Mucosa of rectum (tissue), 2 donors: ENCODE results near the gene IL1RAPL1.

ENCODE experiments used
- H3K27ac ChIP-seq, 2 donors: one replicate each; pipeline ENCODE4 v1.7.0; 2013; ENCODE audit warnings: inconsistent platforms in 2 of 2, low read depth in 2 of 2, low read length in 2 of 2
- H3K27me3 ChIP-seq, 2 donors: one replicate each; pipeline ENCODE4 v1.7.0; 2013; ENCODE audit warnings: low read length in 2 of 2; ENCODE audit not compliant: control insufficient read depth in 2 of 2, insufficient read depth in 2 of 2
- H3K36me3 ChIP-seq, 2 donors: one replicate each; pipeline ENCODE4 v1.7.0; 2013; ENCODE audit warnings: low read length in 2 of 2; ENCODE audit not compliant: control insufficient read depth in 2 of 2, insufficient read depth in 2 of 2
- H3K4me1 ChIP-seq, 2 donors: one replicate each; pipeline ENCODE4 v1.7.0; 2013; ENCODE audit warnings: low read length in 2 of 2, mild to moderate bottlenecking in 1 of 2; ENCODE audit not compliant: control insufficient read depth in 2 of 2, insufficient read depth in 2 of 2
- H3K4me3 ChIP-seq, 2 donors: one replicate each; pipeline ENCODE4 v1.7.0; 2013; ENCODE audit warnings: low read length in 2 of 2
- H3K9ac ChIP-seq, 2 donors: one replicate each; pipeline ENCODE4 v1.7.0; 2013; ENCODE audit warnings: low read length in 2 of 2, low read depth in 1 of 2, mild to moderate bottlenecking in 1 of 2
- H3K9me3 ChIP-seq, 2 donors: one replicate each; pipeline ENCODE4 v1.7.0; 2013; ENCODE audit warnings: low read length in 2 of 2; ENCODE audit not compliant: control insufficient read depth in 2 of 2
- donor health status: healthy.
- donor health status: Normal muscosa, but diverticular disease.

IL1RAPL1 gene

GRCh38 chrX:29653721-29654120 is 1066.5 kb downstream of the IL1RAPL1 start:
- Histone ChIP-seq H3K36me3 (no peaks in the 10 kb centered on the region), H3K4me1 (no peaks in the 10 kb centered on the region), H3K9me3 (no peaks in the 10 kb centered on the region), H3K4me3 (no peak overlapping the region), H3K9ac (no peak overlapping the region), H3K27me3 (no peaks in the 10 kb centered on the region), H3K27ac (no peak overlapping the region)

- no peak overlapping the region for H3K9ac ChIP-seq
- no peaks in the 10 kb centered on the region for H3K4me1 ChIP-seq
- no peak overlapping the region for H3K27ac ChIP-seq
- H3K36me3 ChIP-seq: no peaks in the 10 kb centered on the region
- no peaks in the 10 kb centered on the region for H3K27me3 ChIP-seq
- H3K9me3 ChIP-seq: no peaks in the 10 kb centered on the region
- no peak overlapping the region for H3K4me3 ChIP-seq
These were observed 1072.7 kb downstream of the IL1RAPL1 start for GRCh38 chrX:29659911-29660310.

GRCh38 chrX:29661290-29661689 is 1074.0 kb downstream of the IL1RAPL1 start:
- H3K9ac ChIP-seq: no peak overlapping the region
- H3K27me3 ChIP-seq: no peaks in the 10 kb centered on the region
- H3K4me3 ChIP-seq: no peak overlapping the region
- no peaks in the 10 kb centered on the region for H3K4me1 ChIP-seq
- H3K27ac ChIP-seq: no peak overlapping the region
- no peaks in the 10 kb centered on the region for H3K9me3 ChIP-seq
- H3K36me3 ChIP-seq: no peaks in the 10 kb centered on the region

GRCh38 chrX:29662101-29662500 is 1074.9 kb downstream of the IL1RAPL1 start:
- Histone ChIP-seq H3K4me3 (no peak overlapping the region), H3K27me3 (no peaks in the 10 kb centered on the region), H3K9ac (no peak overlapping the region), H3K36me3 (no peaks in the 10 kb centered on the region), H3K4me1 (no peaks in the 10 kb centered on the region), H3K27ac (no peak overlapping the region), H3K9me3 (no peaks in the 10 kb centered on the region)

- H3K9ac ChIP-seq: no peak overlapping the region
- H3K9me3 ChIP-seq: no peaks in the 10 kb centered on the region
- H3K27me3 ChIP-seq: no peaks in the 10 kb centered on the region
- H3K4me3 ChIP-seq: no peak overlapping the region
- no peak overlapping the region for H3K27ac ChIP-seq
- H3K4me1 ChIP-seq: no peaks in the 10 kb centered on the region
- no peaks in the 10 kb centered on the region for H3K36me3 ChIP-seq
These were observed 1075.7 kb downstream of the IL1RAPL1 start for GRCh38 chrX:29662759-29663503.

GRCh38 chrX:29665532-29665931 is 1078.3 kb downstream of the IL1RAPL1 start:
- no peaks in the 10 kb centered on the region for H3K36me3 ChIP-seq

GRCh38 chrX:29666366-29666765 is 1079.1 kb downstream of the IL1RAPL1 start:
- no peaks in the 10 kb centered on the region for H3K27me3 ChIP-seq
- H3K4me3 ChIP-seq: no peak overlapping the region
- H3K9me3 ChIP-seq: no peaks in the 10 kb centered on the region

More at GRCh38 chrX:29665532-29665931, 1078.3 kb downstream of the IL1RAPL1 start:
- H3K9me3 ChIP-seq: no peaks in the 10 kb centered on the region
- H3K4me3 ChIP-seq: no peak overlapping the region
- no peaks in the 10 kb centered on the region for H3K27me3 ChIP-seq
- H3K9ac ChIP-seq: no peak overlapping the region
- no peaks in the 10 kb centered on the region for H3K4me1 ChIP-seq
- H3K27ac ChIP-seq: no peak overlapping the region

GRCh38 chrX:29671421-29671820 is 1084.2 kb downstream of the IL1RAPL1 start:
- Histone ChIP-seq H3K27me3 (no peaks in the 10 kb centered on the region), H3K36me3 (no peaks in the 10 kb centered on the region), H3K9me3 (no peaks in the 10 kb centered on the region), H3K4me1 (no peaks in the 10 kb centered on the region), H3K27ac (no peak overlapping the region), H3K9ac (no peak overlapping the region), H3K4me3 (no peak overlapping the region)

More at GRCh38 chrX:29666366-29666765, 1079.1 kb downstream of the IL1RAPL1 start:
- H3K36me3 ChIP-seq: no peaks in the 10 kb centered on the region
- no peak overlapping the region for H3K27ac ChIP-seq
- H3K4me1 ChIP-seq: no peaks in the 10 kb centered on the region
- H3K9ac ChIP-seq: no peak overlapping the region

- Histone ChIP-seq H3K27me3 (no peaks in the 10 kb centered on the region), H3K9ac (no peak overlapping the region), H3K27ac (no peak overlapping the region), H3K4me3 (no peak overlapping the region), H3K4me1 (no peaks in the 10 kb centered on the region), H3K36me3 (no peaks in the 10 kb centered on the region), H3K9me3 (no peaks in the 10 kb centered on the region)
These were observed 1100.4 kb downstream of the IL1RAPL1 start for GRCh38 chrX:29687687-29688086.

GRCh38 chrX:29690061-29690460 is 1102.8 kb downstream of the IL1RAPL1 start:
- no peak overlapping the region for H3K9ac ChIP-seq
- H3K4me1 ChIP-seq: no peaks in the 10 kb centered on the region
- H3K27ac ChIP-seq: no peak overlapping the region
- no peaks in the 10 kb centered on the region for H3K36me3 ChIP-seq
- no peak overlapping the region for H3K4me3 ChIP-seq
- H3K27me3 ChIP-seq: no peaks in the 10 kb centered on the region
- H3K9me3 ChIP-seq: no peaks in the 10 kb centered on the region
